Kasumi-1 (cell line): ENCODE results near the gene CLSTN2.

Experiments
- DNase-seq, 2 experiments: peaks; one replicate each; lab custom pipeline; 2025; lab: John Stamatoyannopoulos, UW

The CLSTN2 gene

DNA sequence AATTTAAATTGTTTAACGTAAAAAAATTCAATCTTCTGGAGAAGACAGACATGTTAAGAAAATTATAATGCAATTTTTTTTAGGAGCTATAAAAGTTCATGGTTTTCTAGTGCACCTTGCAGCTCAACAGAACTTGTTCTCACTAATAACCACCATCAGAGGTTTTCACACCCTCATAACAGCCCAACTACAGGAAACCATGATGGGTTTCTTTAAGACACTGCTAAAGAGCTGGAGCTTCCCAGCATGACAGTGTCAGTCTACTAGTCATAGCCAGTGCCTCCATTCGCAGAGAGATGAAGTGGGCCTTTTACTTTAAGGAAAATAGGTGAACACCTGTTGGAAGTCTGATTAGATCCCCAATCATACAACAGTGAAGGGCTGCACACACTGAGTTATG is 518.8 kb downstream of the CLSTN2 start:
- DNase-seq: no peak

DNA sequence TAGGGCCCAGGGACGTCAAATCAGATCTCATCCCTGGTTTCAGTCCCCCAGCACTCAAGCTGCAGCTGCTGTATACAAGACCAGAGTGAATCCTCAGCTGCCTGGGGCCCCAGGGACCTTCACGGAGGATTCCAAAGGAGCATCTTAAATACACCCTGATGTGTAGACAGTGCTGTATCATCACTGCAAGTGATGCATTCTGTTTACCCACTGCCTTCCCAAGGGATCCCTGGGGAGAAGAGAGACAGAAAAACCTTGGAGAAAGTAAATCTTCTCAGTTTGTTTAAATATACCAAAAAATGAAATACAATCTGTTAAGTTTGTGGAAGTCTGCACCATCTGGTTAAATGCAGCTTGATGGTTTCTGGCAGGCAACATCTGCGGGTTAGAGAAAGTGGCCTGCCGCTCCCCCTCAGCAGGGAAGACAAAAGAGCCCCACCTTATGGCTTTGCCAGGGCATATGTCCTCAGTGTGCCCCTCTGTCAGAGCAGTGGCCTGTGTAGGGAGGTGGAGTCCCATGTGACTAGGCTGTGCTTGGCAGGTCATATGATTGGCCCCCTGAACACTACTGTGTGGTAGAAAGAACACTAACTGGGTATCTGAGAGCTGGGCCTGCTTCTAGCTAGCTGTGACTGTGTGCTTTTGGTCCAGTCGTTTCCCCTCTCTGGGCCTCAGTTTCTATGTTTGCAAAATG is 520.7 kb downstream of the CLSTN2 start:
- DNase-seq: no peak

DNA sequence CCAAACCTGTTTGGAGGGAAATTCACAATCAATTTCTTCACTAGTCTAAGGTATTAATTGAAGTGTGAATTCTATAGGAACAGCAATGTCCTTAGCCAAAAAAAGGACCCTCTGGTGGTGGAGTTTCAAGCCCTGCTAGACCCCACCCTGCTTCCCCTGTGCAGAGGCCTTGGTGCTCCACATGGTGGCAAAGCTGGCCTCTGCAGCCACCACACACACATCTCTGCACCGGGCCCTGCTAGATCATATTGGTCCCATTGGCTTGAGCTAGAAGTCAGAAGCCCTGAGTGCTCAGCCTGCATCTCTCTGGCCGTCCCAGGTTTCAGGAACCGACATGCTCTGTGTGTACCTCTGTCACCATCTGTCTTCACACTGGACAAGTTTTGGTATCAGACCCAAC is 522.0 kb downstream of the CLSTN2 start:
- no peak for DNase-seq

DNA sequence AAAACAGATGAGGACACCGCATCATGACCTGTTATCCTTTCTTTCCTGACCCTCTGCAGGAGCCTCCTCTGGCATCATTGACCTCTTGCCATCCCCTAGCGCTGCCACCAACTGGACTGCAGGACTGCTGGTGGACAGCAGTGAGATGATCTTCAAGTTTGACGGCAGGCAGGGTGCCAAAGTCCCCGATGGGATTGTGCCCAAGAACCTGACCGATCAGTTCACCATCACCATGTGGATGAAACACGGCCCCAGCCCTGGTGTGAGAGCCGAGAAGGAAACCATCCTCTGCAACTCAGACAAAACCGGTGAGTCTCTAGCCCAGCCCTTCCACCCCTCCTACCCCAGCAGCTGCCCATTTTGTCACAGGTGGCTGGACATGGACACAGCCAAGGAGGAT is 524.5 kb downstream of the CLSTN2 start:
- no peak for DNase-seq

DNA sequence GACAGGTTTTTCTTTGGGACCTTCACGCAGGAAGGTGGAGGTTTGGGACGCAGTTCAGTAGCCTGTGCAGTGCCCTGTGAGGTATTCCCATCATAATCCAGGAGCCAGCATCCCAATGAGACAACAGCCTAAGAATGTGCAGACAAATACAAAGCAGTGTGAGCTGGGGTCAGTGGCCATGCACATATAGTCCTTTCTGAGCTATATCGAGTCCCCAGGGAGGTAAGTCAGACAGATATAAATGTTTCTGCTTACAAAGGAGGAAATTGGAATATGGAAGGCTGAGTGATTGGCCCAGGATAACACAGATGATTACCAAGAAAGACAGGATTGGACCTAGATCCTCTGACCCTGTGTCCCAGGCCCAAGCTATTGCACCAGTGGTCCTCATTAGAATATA is 526.3 kb downstream of the CLSTN2 start:
- DNase-seq: no peak

DNA sequence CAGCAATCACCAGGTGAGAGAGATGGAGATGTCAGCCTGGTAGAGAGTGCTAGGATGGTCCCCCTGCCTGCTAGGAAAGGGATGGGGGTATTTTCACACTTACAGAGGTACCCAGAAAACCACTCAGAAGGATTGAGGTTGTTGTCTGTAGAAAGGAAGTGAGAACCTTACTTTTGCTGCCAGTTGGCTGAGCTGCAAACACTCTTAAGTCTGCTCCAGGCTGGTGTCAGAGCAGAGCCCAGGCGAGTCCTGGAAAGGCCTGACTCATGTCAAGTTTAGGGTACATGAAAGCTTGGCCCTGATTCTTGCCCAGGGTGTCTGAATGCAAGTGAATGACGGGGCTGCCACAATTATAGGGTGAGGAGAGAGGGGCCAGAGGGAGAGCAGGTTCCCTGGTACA is 528.4 kb downstream of the CLSTN2 start:
- no peak for DNase-seq

DNA sequence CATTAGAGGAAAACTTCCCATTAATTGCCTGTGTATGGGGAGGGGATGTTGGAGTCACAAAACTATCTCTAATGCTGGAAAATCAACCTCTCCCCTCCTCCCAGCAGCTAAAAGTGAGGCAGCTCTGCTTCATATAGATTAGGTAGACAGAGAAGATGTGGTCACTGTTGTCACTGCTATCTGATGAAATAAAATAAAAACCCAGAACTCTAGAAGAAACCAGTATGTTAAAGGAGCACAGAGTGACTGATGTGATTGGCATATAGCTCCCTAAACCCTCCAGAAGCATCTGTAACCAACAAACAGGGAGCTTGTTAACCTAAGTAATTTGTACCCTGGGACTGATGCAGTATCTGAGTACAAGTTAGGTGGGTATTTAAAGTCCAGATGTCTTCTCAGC is 531.0 kb downstream of the CLSTN2 start:
- no peak for DNase-seq

DNA sequence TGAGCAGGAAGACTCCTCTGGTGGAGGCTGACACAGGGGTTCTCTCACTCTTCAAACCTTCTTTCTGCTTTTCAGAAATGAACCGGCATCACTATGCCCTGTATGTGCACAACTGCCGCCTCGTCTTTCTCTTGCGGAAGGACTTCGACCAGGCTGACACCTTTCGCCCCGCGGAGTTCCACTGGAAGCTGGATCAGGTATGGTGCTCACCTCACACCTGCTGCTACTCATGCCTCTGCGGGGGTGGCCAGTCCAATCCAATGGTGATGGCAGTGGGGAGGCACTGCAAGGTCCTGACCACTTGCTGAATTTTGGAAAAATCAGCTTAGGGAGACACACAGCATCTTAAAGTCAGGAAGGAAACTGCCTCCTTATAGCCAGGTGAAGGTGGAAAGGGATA is 531.5 kb downstream of the CLSTN2 start:
- no peak for DNase-seq

DNA sequence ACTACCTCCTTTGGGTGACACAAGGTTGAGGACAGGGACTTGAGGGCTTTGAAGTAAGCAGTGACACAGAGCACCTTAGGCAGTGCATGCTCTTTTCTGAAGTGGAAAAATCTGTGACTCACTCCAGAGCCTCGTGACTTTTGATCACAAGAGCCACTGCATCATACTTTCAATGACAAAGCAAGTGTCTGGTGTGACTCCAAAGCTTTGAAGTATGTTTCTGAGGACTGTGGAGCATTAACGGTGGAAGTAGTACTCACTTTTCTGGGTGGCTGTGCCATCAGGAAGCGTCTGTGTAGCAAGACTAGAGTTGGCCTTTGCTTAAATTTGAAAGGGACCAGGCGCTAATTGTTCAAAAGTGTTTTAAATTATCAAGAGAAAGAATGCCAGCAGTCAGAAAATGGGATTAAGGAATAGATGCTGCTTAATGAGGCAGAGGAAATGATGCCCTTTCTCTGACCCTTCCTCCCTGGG is 532.2 kb downstream of the CLSTN2 start:
- no peak for DNase-seq

DNA sequence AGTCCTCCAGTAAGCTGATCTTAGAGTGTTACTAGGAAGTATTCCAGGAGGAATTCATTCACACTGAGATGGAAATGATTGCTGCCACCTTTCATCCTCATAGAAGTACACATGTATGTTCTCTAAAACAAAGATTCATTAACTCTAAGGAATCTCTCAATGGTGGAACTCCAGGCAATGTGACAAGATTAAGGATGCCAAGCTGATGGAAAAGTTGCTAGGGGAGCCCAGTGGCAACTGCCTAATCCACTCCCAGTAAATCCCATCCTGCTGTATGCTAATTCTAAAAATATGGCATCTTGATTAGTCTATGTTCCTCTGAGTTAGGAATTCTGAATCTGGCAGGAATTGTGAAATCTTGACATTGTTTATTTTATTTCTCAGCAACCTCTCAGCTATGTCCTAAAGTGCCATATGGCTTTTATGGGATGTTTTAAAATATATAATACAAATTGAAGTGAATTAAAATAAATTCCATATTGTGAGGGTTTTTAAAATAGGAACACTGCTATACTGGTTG is 532.9 kb downstream of the CLSTN2 start:
- DNase-seq: no peak

DNA sequence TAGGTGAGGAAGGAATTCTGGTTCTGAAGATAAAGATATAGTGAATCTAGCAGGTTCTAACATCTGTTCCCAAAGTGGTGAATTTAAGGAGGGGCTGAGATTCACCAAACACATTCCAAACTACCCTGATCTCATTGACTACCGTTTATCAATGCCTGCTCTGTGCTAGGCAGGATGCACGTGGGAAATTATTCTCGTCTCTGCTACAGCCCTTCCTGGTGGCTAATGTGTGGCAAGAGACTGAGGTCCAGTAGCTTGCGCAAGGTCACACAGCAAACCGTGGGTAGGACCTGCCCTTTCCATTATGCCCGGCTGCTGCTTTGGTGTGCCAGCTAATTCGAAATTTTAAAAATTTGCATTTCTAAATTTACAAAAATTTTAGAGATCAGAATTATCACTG is 533.4 kb downstream of the CLSTN2 start:
- no peak for DNase-seq

DNA sequence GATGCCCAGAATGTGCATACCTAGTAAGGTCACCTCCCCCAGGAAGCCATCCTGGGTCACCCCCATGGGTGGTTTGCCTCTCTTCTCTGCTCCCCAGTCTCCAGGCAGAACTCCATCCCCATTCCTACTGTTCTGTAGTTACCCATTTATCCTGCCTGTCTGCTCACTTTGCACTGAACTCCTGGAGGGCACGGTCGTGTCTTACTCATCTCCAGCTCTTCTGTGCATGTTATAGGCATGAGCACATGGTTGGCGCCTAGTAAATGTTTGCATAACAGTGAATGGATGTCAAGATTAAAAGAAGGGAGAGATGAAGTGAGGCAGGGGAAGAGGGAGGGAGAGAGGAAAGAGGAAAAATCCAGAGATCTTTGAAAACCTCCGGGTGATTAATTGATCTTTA is 534.5 kb downstream of the CLSTN2 start:
- no peak for DNase-seq

DNA sequence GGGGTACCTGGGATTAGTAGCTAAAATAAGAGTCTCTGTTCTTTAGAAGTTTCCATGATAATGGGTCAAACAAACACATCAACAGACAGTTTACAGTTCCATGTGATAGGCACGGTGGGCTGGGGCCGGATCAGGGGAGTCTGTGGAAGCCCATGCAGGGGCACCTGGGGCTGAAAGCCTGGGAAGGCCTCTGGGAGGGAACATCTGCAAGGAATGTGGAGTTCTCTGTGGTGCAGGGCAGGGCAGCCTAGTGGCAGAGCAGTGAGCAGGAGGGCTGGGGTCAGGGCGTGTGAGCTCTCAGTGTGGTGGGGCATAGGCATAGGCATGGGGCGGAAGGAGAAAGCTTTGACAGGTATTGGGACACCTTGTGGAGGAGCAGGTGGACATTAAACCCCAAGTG is 535.2 kb downstream of the CLSTN2 start:
- DNase-seq: no peak

DNA sequence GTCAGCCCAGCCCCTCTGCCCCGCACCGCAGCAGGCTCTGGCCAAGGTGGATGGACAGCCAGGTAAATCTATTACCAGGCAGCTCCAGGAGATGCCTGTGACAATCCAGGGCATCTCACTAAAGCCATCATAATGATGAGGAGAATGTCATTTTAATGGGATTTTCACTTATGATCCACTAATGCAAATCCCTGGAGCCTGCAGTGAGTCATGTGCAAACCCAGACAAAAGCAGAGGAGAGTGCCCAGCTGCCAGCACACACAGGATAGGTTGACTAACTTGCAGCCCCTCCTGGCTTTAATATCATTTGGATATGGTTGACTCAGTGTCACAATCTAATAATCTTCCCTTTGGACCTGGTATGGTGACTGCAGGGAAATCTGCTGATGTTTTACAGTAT is 536.0 kb downstream of the CLSTN2 start:
- DNase-seq: no peak

DNA sequence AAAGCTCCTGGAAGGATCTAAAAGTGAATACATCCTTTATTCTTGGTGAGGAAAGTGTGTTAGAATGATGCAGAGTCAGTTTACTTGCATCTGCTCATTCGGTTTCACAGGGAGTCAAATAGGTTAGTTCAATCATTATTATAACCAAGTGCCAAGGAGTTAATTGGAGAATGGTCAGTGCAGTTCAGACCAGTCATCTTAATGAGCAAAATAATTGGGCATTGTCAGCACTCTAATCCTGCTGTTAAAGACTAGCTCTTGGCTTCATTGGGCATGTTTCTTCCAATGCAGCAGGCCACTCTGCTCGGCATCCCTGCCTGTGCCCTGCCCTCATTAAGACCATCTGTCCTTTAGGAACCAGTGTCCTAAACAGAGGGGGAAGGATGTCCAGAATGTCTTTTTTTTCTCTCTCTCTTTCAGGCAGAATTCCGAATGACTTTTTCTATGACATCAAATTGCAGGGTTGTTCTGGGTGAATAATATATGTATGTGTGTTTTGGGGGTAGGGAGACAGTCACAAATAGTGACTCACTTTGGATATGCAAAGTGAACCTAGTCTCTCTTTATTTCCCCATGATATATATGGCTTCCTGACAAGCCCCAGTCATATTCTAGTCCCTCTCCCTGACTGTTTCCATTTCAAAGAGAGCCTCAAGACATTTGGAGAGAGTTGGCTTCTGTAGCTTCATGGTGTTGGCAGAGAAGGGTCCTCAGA is 537.5 kb downstream of the CLSTN2 start:
- no peak for DNase-seq

DNA sequence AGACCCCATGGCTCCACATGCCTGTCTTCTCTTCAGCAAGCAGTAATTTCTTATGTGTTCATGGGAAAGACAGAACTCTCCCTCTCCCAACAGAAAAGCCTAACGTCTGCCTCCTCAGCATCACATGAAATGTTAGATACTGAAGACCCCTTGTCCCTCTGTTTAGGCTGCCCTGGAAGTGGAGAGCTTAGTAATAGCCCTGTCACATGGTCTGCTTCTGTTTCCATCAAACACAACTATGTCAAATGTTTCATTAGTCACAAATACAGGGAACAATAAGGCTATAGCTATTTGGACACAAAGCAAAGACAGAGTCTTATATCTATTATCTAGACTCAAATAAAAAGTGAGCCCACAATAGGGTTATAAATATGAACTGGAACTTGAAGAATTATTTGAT is 552.6 kb downstream of the CLSTN2 start:
- no peak for DNase-seq

DNA sequence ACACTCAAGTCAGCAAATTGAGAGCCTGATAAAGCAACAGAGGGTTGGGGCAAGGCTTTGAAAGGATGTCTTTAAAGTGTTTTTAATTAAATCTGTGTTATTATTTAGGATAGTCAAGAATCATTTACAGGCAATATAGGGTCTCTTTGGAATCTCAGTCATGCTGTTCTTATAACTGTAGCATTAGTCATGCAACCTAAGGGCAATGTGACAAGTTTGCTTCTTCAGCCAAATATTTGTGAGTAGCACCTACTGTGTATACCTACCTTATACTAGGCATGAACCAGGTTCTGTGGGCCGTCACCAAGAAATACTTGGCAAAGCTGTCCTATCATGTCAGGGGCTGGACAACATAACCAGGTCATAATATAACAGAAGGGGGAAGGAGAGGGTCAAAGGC is 558.3 kb downstream of the CLSTN2 start:
- DNase-seq: no peak

DNA sequence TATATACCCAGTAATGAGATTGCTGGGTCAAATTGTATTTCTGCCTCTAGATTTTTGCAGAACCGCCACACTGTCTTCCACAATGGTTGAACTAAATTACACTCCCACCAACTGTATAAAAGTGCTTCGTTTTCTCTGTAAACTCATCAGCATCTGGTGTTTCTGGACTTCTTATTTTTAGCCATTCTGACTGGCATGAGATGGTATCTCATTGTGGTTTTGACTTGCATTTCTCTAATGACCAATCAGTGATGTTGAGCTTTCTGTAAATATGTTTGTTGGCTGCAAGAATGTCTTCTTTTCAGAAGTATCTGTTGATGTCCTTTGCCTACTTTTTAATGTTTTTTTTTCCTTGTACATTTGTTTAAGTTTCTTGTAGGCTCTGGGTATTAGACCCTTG is 560.0 kb downstream of the CLSTN2 start:
- DNase-seq: no peak

DNA sequence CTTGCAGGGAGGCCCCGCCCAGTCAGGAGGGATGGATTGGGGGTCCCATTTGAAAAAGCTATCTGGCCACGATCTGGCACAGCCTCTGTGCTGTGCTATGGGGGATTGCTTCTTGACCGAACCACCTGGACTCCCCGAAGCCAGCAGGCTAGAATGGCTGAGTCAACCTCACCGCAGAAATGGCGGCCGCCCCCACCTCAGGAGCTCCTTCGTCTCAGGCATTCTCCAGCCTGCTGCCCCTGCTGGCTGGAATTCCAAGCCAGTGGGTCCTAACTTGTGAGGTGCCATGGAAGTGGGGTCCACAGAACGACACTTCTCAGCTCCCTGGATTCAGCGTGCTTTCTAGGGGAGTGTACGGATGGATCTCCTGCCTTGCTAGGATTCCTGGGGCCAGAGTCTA is 562.3 kb downstream of the CLSTN2 start:
- DNase-seq: no peak

DNA sequence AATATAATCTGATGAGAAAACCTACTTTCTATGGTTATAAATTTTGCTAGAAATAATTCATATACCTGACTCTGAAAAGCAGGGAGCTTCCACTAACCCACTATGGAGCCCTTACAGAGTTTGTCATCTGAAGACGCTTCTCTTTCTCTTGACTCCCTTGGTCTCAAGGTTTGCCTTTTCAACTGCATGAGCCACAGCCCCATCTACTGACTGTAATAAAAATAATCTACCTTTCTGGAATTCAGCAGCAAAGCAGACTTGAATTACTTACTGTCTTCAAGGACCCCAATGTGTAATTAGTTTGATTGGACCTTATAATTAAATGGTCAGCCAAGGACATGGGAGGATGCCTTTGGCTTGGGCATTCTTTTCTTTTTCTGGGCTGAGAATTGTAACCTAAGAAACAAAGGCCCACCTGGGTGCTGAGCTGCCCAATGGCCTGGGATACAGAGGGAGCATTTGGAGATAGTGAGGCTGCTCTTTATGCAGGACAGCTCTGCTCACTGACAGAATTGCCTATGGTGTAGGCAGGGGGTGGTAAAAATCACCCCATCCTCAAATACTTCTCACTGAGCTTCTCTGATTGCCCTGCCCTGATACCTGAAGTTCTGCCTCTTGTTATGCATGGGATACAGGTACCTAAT is 564.3 kb downstream of the CLSTN2 start:
- no peak for DNase-seq

DNA sequence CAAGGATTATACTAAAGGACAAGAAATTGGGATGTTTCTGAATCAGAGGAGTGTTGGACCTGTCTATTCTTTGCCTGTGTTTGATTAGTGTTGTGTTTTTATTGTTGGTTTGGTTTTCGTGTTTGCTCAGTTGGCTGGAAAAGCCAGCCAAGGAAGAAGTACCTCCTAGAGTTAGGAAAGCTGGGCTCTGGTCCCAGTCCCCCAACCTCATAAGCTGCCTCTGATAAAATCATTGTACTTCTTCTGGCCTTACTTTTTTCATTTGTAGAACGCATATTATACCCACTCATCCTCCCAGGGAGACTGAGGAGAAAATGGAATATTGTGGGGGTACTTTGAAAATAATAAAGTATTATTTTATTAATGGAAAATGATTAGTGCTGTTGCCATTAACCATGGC is 565.5 kb downstream of the CLSTN2 start:
- no peak for DNase-seq

DNA sequence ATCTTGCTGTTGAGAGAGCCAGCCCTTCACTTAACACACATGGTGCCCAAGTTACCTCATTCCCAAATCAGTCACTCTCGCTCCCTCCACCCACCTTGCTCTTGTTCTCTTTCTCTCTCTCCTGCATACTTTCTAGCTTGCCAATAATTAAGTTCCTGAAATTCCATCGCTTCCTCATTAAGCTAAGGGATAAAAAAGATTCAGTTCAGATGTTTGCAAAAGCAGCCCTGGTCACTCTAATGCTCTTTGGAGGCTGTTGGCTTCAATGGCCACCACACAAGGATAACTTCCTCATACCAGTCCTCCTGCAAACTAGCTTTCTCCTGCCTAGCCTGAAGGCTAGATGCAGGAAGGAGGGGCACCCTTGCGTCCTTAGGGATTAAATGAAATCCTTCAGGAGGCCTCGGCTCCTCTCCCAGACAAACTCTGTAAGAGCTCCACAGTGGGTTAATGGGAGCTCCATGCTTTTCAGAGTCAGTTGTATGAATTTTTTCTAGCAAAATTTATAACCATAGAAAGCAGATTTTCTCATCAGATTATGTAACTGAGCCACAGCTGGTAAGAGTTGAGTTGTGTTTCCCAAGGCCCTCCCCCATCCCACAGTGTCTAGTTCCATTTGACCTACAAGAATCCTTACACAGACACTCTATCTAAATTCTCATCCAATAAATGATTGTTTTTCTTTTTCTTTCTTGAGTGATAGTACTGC is 566.2 kb downstream of the CLSTN2 start:
- DNase-seq: no peak
